ENCODE measurements around the gene NDST1. TPM values are rescaled to one million over a fixed set of nuclear protein-coding genes. Genes with fewer than 3 reads are reported as not detected.

Gene NDST1
- total RNA-seq, 3 donors from 2014 or later, result 58.1 to 66.5 (median 60.6) TPM

- DNase-seq (no peak), ATAC-seq (no peak)
- H3K36me3 ChIP-seq (ENCODE audit: low read depth), result no peaks in the 10 kb centered on the region
- peaks cover 24% of the 10 kb centered on the region for H3K4me1 ChIP-seq (ENCODE audit: low read depth)
- intact Hi-C loops (cut with DNase I, micrococcal nuclease), result no loop called here
- H3K9me3 ChIP-seq, result no peaks in the 10 kb centered on the region
- H3K4me3 ChIP-seq, result no peak overlapping the region
- no peak for TF ChIP-seq CTCF (IDR thresholded peaks at IDR 0.05)
Measured at GRCh38 chr5:150498501-150498900, 9.4 kb upstream of the NDST1 start.

GRCh38 chr5:150498971-150499370 is 9.0 kb upstream of the NDST1 start:
- no peak for TF ChIP-seq CTCF (IDR thresholded peaks at IDR 0.05)
- H3K4me3 ChIP-seq, result no peak overlapping the region
- no peaks in the 10 kb centered on the region for H3K36me3 ChIP-seq (ENCODE audit: low read depth)
- no peak for ATAC-seq
- DNase-seq, result no peak
- H3K4me1 ChIP-seq (ENCODE audit: low read depth), result peaks cover 29% of the 10 kb centered on the region
- intact Hi-C loops (cut with DNase I, micrococcal nuclease), result no loop called here
- H3K9me3 ChIP-seq, result no peaks in the 10 kb centered on the region

- TF ChIP-seq CTCF (IDR thresholded peaks at IDR 0.05), result no peak
- intact Hi-C loops (cut with DNase I, micrococcal nuclease), result no loop called here
- Histone ChIP-seq H3K4me3 (no peak overlapping the region), H3K4me1 (ENCODE audit: low read depth) (peaks cover 33% of the 10 kb centered on the region), H3K36me3 (ENCODE audit: low read depth) (no peaks in the 10 kb centered on the region), H3K9me3 (no peaks in the 10 kb centered on the region)
- ATAC-seq (no peak), DNase-seq (peak in 1 of 3 donors; percentile 32)
Measured at GRCh38 chr5:150499437-150499956, 8.4 kb upstream of the NDST1 start.

GRCh38 chr5:150500328-150500841 is 7.5 kb upstream of the NDST1 start:
- intact Hi-C loops (cut with DNase I, micrococcal nuclease), result no loop called here
- ATAC-seq (peak; percentile 62), DNase-seq (peak in 2 of 3 donors; percentile 63 to 64)
- Histone ChIP-seq H3K4me1 (ENCODE audit: low read depth) (peaks cover 38% of the 10 kb centered on the region), H3K9me3 (no peaks in the 10 kb centered on the region), H3K4me3 (no peak overlapping the region), H3K36me3 (ENCODE audit: low read depth) (no peaks in the 10 kb centered on the region)
- no peak for TF ChIP-seq CTCF (IDR thresholded peaks at IDR 0.05)

- ATAC-seq (no peak), DNase-seq (no peak)
- Histone ChIP-seq H3K4me3 (no peak overlapping the region), H3K9me3 (no peaks in the 10 kb centered on the region), H3K4me1 (ENCODE audit: low read depth) (peaks cover 38% of the 10 kb centered on the region), H3K36me3 (ENCODE audit: low read depth) (no peaks in the 10 kb centered on the region)
- intact Hi-C loops (cut with DNase I, micrococcal nuclease), result no loop called here
- no peak for TF ChIP-seq CTCF (IDR thresholded peaks at IDR 0.05)
Measured at GRCh38 chr5:150500905-150501304, 7.0 kb upstream of the NDST1 start.

- intact Hi-C loops (cut with DNase I, micrococcal nuclease), result no loop called here
- no peak for ATAC-seq
Measured at GRCh38 chr5:150502106-150502505, 5.8 kb upstream of the NDST1 start.

More at GRCh38 chr5:150502106-150502505, 5.8 kb upstream of the NDST1 start:
- no peaks in the 10 kb centered on the region for H3K36me3 ChIP-seq (ENCODE audit: low read depth)
- no peak for TF ChIP-seq CTCF (IDR thresholded peaks at IDR 0.05)
- H3K9me3 ChIP-seq, result no peaks in the 10 kb centered on the region
- peak in 1 of 3 donors; percentile 23 for DNase-seq
- H3K4me1 ChIP-seq (ENCODE audit: low read depth), result peaks cover 46% of the 10 kb centered on the region
- no peak overlapping the region for H3K4me3 ChIP-seq
